ENCODE data around the gene NKTR. TPM values are rescaled to one million over a fixed set of nuclear protein-coding genes. Genes with fewer than 3 reads are reported as not detected.

NKTR gene
- total and polyA plus RNA-seq, 2 experiments from 2014 or later = 81.3 to 117 TPM

DNA sequence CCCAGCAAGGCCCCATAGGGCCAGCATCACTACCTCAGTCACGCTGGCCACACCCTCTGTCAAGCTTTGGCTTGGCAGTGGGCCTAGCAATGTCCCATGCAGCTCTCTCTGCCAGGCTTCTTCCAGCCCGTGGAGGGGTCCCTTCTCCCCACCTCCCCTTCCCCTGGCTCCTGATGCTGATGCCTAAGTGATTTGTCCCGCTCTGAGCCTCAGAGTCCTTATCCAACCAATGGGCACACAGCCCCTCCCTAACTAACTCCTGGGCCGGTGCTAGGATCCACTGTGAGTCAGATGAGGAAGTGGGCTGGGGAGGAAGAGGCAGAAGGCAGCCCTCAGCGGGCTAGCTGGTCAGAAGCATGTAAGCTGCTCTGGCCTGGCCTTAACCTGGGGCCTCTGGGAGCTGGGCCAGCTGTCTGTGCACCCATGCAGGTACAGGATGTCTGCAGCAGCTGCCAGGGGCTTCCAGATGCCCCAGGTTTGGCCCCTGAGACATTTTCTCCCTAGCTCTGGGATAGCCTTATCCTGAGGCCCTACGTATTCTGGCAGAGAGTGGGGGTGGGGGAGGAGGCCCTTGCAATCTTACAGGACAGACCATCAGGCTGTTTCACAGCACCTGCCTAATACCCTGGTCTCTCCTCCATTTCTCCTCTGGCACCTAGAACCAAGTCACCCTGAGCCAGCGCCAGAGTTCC is 52.3 kb downstream of the NKTR start:
- peaks cover 16% of the 10 kb centered on the region for H3K36me3 Mint-ChIP-seq (ENCODE audit: low read depth)
- Histone ChIP-seq H3K79me2 (replicated peaks; ENCODE audit: insufficient read depth) (no peaks in the 10 kb centered on the region), H3K4me3 (peak overlapping the region; percentile 76), H3K4me1 (ENCODE audit: insufficient read depth) (peaks cover 22% of the 10 kb centered on the region), H3K36me3 (ENCODE audit: insufficient read depth) (no peaks in the 10 kb centered on the region), H3K9me2 (ENCODE audit: insufficient read depth) (no peaks in the 10 kb centered on the region), H3K27me3 (ENCODE audit: insufficient read depth) (no peaks in the 10 kb centered on the region), H3K4me2 (peak overlapping the region; percentile 90), H2AFZ (no peak overlapping the region), H3K27ac (ENCODE audit: low read depth) (no peak overlapping the region), H4K20me1 (replicated peaks; ENCODE audit: insufficient read depth) (no peaks in the 10 kb centered on the region; the same call in 1 of the 2 replicates), H3F3A (replicated peaks; ENCODE audit: low read depth) (no peaks in the 10 kb centered on the region)
- peak; percentile 3 for ATAC-seq
- DNase-seq (ENCODE audit: low spot score) = no peak
- no peak overlapping the region for H3K27ac Mint-ChIP-seq
- H3K4me1 Mint-ChIP-seq = peaks cover 49% of the 10 kb centered on the region
- H3K4me3 Mint-ChIP-seq = peak overlapping the region; percentile 86
- TF ChIP-seq ZNF114 (CRISPR knock-in tag; IDR thresholded peaks at IDR 0.05) = no peak
- no peak for TF ChIP-seq EZH2phosphoT487 (IDR thresholded peaks at IDR 0.05; ENCODE audit: unreplicated experiment)
- TF ChIP-seq ZNF331 (CRISPR knock-in tag; IDR thresholded peaks at IDR 0.05; ENCODE audit: low read depth) = no peak
- no peak for TF ChIP-seq EZH2 (IDR thresholded peaks at IDR 0.05; ENCODE audit: low read depth, unreplicated experiment)
- TF ChIP-seq JUNB (IDR thresholded peaks at IDR 0.05; ENCODE audit: unreplicated experiment) = no peak
- TF ChIP-seq POLR2AphosphoS5 (IDR thresholded peaks at IDR 0.05; ENCODE audit: low read depth) = no peak
- no peak for TF ChIP-seq CREB1 (CRISPR knock-in tag; IDR thresholded peaks at IDR 0.05; ENCODE audit: low read depth)
- TF ChIP-seq, protein P1, sequence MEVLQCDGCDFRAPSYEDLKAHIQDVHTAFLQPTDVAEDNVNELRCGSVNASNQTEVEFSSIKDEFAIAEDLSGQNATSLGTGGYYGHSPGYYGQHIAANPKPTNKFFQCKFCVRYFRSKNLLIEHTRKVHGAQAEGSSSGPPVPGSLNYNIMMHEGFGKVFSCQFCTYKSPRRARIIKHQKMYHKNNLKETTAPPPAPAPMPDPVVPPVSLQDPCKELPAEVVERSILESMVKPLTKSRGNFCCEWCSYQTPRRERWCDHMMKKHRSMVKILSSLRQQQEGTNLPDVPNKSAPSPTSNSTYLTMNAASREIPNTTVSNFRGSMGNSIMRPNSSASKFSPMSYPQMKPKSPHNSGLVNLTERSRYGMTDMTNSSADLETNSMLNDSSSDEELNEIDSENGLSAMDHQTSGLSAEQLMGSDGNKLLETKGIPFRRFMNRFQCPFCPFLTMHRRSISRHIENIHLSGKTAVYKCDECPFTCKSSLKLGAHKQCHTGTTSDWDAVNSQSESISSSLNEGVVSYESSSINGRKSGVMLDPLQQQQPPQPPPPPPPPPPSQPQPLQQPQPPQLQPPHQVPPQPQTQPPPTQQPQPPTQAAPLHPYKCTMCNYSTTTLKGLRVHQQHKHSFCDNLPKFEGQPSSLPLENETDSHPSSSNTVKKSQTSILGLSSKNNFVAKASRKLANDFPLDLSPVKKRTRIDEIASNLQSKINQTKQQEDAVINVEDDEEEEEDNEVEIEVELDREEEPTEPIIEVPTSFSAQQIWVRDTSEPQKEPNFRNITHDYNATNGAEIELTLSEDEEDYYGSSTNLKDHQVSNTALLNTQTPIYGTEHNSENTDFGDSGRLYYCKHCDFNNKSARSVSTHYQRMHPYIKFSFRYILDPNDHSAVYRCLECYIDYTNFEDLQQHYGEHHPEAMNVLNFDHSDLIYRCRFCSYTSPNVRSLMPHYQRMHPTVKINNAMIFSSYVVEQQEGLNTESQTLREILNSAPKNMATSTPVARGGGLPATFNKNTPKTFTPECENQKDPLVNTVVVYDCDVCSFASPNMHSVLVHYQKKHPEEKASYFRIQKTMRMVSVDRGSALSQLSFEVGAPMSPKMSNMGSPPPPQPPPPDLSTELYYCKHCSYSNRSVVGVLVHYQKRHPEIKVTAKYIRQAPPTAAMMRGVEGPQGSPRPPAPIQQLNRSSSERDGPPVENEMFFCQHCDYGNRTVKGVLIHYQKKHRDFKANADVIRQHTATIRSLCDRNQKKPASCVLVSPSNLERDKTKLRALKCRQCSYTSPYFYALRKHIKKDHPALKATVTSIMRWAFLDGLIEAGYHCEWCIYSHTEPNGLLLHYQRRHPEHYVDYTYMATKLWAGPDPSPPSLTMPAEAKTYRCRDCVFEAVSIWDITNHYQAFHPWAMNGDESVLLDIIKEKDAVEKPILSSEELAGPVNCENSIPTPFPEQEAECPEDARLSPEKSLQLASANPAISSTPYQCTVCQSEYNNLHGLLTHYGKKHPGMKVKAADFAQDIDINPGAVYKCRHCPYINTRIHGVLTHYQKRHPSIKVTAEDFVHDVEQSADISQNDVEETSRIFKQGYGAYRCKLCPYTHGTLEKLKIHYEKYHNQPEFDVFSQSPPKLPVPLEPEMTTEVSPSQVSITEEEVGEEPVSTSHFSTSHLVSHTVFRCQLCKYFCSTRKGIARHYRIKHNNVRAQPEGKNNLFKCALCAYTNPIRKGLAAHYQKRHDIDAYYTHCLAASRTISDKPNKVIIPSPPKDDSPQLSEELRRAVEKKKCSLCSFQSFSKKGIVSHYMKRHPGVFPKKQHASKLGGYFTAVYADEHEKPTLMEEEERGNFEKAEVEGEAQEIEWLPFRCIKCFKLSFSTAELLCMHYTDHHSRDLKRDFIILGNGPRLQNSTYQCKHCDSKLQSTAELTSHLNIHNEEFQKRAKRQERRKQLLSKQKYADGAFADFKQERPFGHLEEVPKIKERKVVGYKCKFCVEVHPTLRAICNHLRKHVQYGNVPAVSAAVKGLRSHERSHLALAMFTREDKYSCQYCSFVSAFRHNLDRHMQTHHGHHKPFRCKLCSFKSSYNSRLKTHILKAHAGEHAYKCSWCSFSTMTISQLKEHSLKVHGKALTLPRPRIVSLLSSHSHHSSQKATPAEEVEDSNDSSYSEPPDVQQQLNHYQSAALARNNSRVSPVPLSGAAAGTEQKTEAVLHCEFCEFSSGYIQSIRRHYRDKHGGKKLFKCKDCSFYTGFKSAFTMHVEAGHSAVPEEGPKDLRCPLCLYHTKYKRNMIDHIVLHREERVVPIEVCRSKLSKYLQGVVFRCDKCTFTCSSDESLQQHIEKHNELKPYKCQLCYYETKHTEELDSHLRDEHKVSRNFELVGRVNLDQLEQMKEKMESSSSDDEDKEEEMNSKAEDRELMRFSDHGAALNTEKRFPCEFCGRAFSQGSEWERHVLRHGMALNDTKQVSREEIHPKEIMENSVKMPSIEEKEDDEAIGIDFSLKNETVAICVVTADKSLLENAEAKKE (CRISPR knock-in tag; IDR thresholded peaks at IDR 0.05) = no peak
- TF ChIP-seq NANOG (IDR thresholded peaks at IDR 0.05; ENCODE audit: borderline replicate concordance) = no peak
- no peak for TF ChIP-seq STAT1 (IDR thresholded peaks at IDR 0.05; ENCODE audit: unreplicated experiment)
- TF ChIP-seq, protein P2, sequence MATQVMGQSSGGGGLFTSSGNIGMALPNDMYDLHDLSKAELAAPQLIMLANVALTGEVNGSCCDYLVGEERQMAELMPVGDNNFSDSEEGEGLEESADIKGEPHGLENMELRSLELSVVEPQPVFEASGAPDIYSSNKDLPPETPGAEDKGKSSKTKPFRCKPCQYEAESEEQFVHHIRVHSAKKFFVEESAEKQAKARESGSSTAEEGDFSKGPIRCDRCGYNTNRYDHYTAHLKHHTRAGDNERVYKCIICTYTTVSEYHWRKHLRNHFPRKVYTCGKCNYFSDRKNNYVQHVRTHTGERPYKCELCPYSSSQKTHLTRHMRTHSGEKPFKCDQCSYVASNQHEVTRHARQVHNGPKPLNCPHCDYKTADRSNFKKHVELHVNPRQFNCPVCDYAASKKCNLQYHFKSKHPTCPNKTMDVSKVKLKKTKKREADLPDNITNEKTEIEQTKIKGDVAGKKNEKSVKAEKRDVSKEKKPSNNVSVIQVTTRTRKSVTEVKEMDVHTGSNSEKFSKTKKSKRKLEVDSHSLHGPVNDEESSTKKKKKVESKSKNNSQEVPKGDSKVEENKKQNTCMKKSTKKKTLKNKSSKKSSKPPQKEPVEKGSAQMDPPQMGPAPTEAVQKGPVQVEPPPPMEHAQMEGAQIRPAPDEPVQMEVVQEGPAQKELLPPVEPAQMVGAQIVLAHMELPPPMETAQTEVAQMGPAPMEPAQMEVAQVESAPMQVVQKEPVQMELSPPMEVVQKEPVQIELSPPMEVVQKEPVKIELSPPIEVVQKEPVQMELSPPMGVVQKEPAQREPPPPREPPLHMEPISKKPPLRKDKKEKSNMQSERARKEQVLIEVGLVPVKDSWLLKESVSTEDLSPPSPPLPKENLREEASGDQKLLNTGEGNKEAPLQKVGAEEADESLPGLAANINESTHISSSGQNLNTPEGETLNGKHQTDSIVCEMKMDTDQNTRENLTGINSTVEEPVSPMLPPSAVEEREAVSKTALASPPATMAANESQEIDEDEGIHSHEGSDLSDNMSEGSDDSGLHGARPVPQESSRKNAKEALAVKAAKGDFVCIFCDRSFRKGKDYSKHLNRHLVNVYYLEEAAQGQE (IDR thresholded peaks at IDR 0.05; ENCODE audit: unreplicated experiment) = no peak
- TF ChIP-seq, protein P3, sequence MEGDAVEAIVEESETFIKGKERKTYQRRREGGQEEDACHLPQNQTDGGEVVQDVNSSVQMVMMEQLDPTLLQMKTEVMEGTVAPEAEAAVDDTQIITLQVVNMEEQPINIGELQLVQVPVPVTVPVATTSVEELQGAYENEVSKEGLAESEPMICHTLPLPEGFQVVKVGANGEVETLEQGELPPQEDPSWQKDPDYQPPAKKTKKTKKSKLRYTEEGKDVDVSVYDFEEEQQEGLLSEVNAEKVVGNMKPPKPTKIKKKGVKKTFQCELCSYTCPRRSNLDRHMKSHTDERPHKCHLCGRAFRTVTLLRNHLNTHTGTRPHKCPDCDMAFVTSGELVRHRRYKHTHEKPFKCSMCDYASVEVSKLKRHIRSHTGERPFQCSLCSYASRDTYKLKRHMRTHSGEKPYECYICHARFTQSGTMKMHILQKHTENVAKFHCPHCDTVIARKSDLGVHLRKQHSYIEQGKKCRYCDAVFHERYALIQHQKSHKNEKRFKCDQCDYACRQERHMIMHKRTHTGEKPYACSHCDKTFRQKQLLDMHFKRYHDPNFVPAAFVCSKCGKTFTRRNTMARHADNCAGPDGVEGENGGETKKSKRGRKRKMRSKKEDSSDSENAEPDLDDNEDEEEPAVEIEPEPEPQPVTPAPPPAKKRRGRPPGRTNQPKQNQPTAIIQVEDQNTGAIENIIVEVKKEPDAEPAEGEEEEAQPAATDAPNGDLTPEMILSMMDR (conservative IDR thresholded peaks at IDR 0.05; ENCODE audit: low read depth in 2 of 2) = no peak
- TF ChIP-seq, protein P4, sequence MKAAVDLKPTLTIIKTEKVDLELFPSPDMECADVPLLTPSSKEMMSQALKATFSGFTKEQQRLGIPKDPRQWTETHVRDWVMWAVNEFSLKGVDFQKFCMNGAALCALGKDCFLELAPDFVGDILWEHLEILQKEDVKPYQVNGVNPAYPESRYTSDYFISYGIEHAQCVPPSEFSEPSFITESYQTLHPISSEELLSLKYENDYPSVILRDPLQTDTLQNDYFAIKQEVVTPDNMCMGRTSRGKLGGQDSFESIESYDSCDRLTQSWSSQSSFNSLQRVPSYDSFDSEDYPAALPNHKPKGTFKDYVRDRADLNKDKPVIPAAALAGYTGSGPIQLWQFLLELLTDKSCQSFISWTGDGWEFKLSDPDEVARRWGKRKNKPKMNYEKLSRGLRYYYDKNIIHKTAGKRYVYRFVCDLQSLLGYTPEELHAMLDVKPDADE (IDR thresholded peaks at IDR 0.05) = no peak
- H3K27me3 Mint-ChIP-seq (ENCODE audit: insufficient read depth, low read depth, poor library complexity) = peaks cover 13% of the 10 kb centered on the region
- no peaks in the 10 kb centered on the region; the same call in 2 of the 3 replicates for H3K9me3 Mint-ChIP-seq

All from GM23338 (cell line).